ENCODE data around the gene FARSB.

FARSB gene

GRCh38 chr2:222521099-222521498 is 134.8 kb downstream of the FARSB start:
- no peak for DNase-seq (ENCODE audit: low spot score in 2 of 2)
- no peak overlapping the region for H3K27ac Mint-ChIP-seq
- no peaks in the 10 kb centered on the region for H3K36me3 Mint-ChIP-seq
- H3K4me3 Mint-ChIP-seq = no peak overlapping the region
- H3K4me1 Mint-ChIP-seq = no peaks in the 10 kb centered on the region
- peak; percentile 73 for ATAC-seq
- H3K9me3 Mint-ChIP-seq = no peaks in the 10 kb centered on the region
